GM12801 (cell line): Measurements from ENCODE around the gene BOK.

Experiments
- TF ChIP-seq, protein P1 (sequence below): IDR thresholded peaks from one replicate; pipeline ENCODE4 v1.5.1; 2011; ENCODE audit warnings: control low read depth; ENCODE audit not compliant: insufficient read length; ENCODE audit errors: extremely low read depth

Gene BOK

DNA sequence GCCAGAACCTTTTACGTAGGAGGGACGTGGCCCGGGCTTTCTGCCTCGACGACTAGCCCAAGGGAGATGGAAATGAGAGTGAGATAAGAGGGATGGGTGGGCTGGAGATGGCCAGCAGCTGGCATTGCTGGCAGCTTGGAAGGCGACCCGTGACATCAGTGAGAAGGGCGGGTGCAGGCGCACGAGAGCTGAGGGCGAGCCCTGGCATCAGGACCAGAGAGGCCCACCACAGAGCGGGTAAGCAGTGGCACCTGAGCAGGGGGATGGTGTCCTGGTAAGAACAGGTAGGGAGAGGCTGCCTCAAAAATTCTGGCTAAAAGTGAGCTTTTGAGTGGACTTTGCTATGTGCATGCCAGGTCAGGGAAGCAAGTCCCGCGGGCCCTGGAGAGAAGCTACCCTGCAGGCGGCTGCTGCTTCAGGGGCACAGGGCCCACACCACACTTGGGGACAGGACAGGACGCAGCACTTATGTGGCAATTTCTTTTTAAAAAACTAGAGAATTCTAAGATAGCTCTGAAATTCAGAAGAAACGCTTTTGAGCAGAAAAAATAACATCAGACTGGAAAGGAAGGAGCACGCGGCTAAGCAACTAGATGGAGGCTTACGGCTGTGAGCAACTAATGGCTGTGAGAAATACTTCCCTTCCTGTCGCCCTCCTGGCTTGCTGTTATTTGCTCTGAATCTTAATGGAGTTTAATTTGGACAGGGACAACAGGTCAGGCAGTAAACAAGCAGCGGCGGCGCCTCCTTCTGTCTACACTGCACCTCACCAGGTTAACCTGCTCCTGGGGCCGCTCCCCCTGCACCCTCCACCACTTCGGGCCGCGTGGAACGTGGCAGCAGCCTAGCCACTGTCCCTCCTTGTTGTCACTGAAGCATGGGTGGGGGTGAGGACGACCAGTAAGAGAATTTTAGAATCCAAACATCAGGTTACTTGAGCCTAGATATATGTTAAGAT is 57.9 kb downstream of the BOK start:
- TF ChIP-seq, protein P1, sequence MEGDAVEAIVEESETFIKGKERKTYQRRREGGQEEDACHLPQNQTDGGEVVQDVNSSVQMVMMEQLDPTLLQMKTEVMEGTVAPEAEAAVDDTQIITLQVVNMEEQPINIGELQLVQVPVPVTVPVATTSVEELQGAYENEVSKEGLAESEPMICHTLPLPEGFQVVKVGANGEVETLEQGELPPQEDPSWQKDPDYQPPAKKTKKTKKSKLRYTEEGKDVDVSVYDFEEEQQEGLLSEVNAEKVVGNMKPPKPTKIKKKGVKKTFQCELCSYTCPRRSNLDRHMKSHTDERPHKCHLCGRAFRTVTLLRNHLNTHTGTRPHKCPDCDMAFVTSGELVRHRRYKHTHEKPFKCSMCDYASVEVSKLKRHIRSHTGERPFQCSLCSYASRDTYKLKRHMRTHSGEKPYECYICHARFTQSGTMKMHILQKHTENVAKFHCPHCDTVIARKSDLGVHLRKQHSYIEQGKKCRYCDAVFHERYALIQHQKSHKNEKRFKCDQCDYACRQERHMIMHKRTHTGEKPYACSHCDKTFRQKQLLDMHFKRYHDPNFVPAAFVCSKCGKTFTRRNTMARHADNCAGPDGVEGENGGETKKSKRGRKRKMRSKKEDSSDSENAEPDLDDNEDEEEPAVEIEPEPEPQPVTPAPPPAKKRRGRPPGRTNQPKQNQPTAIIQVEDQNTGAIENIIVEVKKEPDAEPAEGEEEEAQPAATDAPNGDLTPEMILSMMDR = no peak

GRCh38 chr2:241617431-241618154 is 59.0 kb downstream of the BOK start:
- TF ChIP-seq, protein P1 = no peak

- TF ChIP-seq, protein P1 = no peak
These were observed 59.8 kb downstream of the BOK start for GRCh38 chr2:241618296-241618805.

GRCh38 chr2:241618829-241619228 is 60.3 kb downstream of the BOK start:
- TF ChIP-seq, protein P1 = no peak

DNA sequence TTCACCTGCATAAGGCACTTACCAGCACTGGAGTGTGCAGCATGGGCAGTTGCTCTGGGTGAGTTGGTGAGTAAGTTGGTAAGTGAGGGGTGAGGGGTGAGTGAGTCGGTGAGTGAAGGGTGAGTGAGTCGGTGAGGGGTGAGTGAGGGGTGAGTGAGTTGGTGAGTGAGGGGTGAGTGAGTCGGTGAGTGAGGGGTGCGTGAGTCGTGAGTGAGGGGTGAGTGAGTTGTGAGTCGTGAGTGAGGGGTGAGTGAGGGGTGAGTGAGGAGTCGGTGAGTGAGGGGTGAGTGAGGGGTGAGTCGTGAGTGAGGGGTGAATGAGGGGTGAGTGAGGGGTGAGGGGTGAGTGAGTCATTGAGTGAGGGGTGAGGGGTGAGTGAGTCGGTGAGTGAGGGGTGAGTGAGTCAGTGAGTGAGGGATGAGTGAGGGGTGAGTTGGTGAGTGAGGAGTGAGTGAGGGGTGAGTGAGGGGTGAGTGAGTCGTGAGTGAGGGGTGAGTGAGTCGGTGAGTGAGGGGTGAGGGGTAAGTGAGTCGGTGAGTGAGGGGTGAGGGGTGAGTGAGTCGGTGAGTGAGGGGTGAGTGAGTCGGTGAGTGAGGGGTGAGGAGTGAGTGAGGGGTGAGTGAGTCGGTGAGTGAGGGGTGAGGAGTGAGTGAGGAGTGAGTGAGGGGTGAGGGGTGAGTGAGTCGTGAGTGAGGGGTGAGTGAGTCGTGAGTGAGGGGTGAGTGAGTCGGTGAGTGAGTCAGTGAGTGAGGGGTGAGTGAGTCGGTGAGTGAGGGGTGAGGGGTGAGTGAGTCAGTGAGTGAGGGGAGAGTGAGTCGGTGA is 61.3 kb downstream of the BOK start:
- TF ChIP-seq, protein P1 = no peak

DNA sequence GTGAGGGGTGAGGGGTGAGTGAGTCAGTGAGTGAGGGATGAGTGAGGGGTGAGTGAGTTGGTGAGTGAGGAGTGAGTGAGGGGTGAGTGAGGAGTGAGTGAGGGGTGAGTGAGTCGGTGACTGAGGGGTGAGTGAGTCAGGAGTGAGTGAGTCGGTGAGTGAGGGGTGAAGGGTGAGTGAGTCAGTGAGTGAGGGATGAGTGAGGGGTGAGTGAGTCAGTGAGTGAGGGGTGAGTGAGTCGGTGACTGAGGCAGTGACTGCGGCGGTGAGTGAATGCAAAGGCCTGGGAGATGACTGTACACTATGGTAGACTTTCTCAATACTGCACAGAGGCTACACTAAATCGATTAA is 61.8 kb downstream of the BOK start:
- TF ChIP-seq, protein P1 = no peak
